ENCODE data around the gene VWA5B2. TPM values are rescaled to one million over a fixed set of nuclear protein-coding genes. Genes with fewer than 3 reads are reported as not detected.
A peak's percentile ranks its signal among the peaks of the same experiment; 100 is the strongest.

Gene VWA5B2
- total and polyA plus RNA-seq, 2 donors (not counting 1 experiment from before 2014, with no cell fraction given), result not detected

- TF ChIP-seq, protein P1, sequence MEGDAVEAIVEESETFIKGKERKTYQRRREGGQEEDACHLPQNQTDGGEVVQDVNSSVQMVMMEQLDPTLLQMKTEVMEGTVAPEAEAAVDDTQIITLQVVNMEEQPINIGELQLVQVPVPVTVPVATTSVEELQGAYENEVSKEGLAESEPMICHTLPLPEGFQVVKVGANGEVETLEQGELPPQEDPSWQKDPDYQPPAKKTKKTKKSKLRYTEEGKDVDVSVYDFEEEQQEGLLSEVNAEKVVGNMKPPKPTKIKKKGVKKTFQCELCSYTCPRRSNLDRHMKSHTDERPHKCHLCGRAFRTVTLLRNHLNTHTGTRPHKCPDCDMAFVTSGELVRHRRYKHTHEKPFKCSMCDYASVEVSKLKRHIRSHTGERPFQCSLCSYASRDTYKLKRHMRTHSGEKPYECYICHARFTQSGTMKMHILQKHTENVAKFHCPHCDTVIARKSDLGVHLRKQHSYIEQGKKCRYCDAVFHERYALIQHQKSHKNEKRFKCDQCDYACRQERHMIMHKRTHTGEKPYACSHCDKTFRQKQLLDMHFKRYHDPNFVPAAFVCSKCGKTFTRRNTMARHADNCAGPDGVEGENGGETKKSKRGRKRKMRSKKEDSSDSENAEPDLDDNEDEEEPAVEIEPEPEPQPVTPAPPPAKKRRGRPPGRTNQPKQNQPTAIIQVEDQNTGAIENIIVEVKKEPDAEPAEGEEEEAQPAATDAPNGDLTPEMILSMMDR (conservative IDR thresholded peaks at IDR 0.05 in 1 of 2, IDR thresholded peaks at IDR 0.05 in 1 of 2; ENCODE audit: low read depth in 1 of 2, low read length in 2 of 2), result no peak
- no peak for TF ChIP-seq EZH2 (IDR thresholded peaks at IDR 0.05; ENCODE audit: low read length, missing control alignments)
- Histone ChIP-seq H3K27ac (ENCODE audit: insufficient read depth, low read length) (no peak overlapping the region), H3K4me3 (replicated peaks in 1 of 4; ENCODE audit: control extremely low read depth in 1 of 4, insufficient read depth in 1 of 4, low read depth in 3 of 4, low read length in 4 of 4) (no peak overlapping the region), H3K4me1 (ENCODE audit: control insufficient read depth, extremely low read depth, insufficient read depth, low read length) (peaks cover under 1% of the 10 kb centered on the region), H3K79me2 (ENCODE audit: control insufficient read depth, insufficient read depth, low read length) (no peaks in the 10 kb centered on the region), H3K9me3 (ENCODE audit: control insufficient read depth, insufficient read depth, low read depth, low read length) (no peaks in the 10 kb centered on the region), H3K36me3 (ENCODE audit: control insufficient read depth, insufficient read depth, low read length) (peaks cover 5% of the 10 kb centered on the region), H3K9ac (ENCODE audit: insufficient read depth, low read length) (no peak overlapping the region), H4K20me1 (ENCODE audit: control insufficient read depth, extremely low read depth, insufficient read depth, low read length) (no peaks in the 10 kb centered on the region), H3K27me3 (ENCODE audit: control insufficient read depth, insufficient read depth, low read length) (no peaks in the 10 kb centered on the region), H3K4me2 (ENCODE audit: extremely low read depth, insufficient read depth, low read length) (no peak overlapping the region), H2AFZ (ENCODE audit: low read length) (no peak overlapping the region)
- DNase-seq (ENCODE audit: low read depth in 2 of 2), result no peak
These were observed 9.8 kb downstream of the VWA5B2 start for GRCh38 chr3:184239221-184239620.

GRCh38 chr3:184239708-184240107 is 10.3 kb downstream of the VWA5B2 start:
- H2AFZ ChIP-seq (ENCODE audit: low read length), result no peak overlapping the region
- no peak for DNase-seq (ENCODE audit: low read depth in 2 of 2)
- no peaks in the 10 kb centered on the region for H3K9me3 ChIP-seq (ENCODE audit: control insufficient read depth, insufficient read depth, low read depth, low read length)
- H3K79me2 ChIP-seq (ENCODE audit: control insufficient read depth, insufficient read depth, low read length), result no peaks in the 10 kb centered on the region
- TF ChIP-seq EZH2 (IDR thresholded peaks at IDR 0.05; ENCODE audit: low read length, missing control alignments), result no peak
- TF ChIP-seq, protein P1 (conservative IDR thresholded peaks at IDR 0.05 in 1 of 2, IDR thresholded peaks at IDR 0.05 in 1 of 2; ENCODE audit: low read depth in 1 of 2, low read length in 2 of 2), result no peak
- H3K27ac ChIP-seq (ENCODE audit: insufficient read depth, low read length), result no peak overlapping the region
- peaks cover 7% of the 10 kb centered on the region for H3K36me3 ChIP-seq (ENCODE audit: control insufficient read depth, insufficient read depth, low read length)
- H3K27me3 ChIP-seq (ENCODE audit: control insufficient read depth, insufficient read depth, low read length), result no peaks in the 10 kb centered on the region
- H3K4me2 ChIP-seq (ENCODE audit: extremely low read depth, insufficient read depth, low read length), result no peak overlapping the region
- no peak overlapping the region for H3K4me3 ChIP-seq (replicated peaks in 1 of 4; ENCODE audit: control extremely low read depth in 1 of 4, insufficient read depth in 1 of 4, low read depth in 3 of 4, low read length in 4 of 4)
- no peak overlapping the region for H3K9ac ChIP-seq (ENCODE audit: insufficient read depth, low read length)
- no peaks in the 10 kb centered on the region for H4K20me1 ChIP-seq (ENCODE audit: control insufficient read depth, extremely low read depth, insufficient read depth, low read length)
- no peaks in the 10 kb centered on the region for H3K4me1 ChIP-seq (ENCODE audit: control insufficient read depth, extremely low read depth, insufficient read depth, low read length)

GRCh38 chr3:184240384-184241140 is 11.2 kb downstream of the VWA5B2 start:
- Histone ChIP-seq H3K79me2 (ENCODE audit: control insufficient read depth, insufficient read depth, low read length) (no peaks in the 10 kb centered on the region), H3K9me3 (ENCODE audit: control insufficient read depth, insufficient read depth, low read depth, low read length) (no peaks in the 10 kb centered on the region), H3K36me3 (ENCODE audit: control insufficient read depth, insufficient read depth, low read length) (peaks cover 11% of the 10 kb centered on the region), H3K27ac (ENCODE audit: insufficient read depth, low read length) (no peak overlapping the region), H4K20me1 (ENCODE audit: control insufficient read depth, extremely low read depth, insufficient read depth, low read length) (no peaks in the 10 kb centered on the region), H3K4me1 (ENCODE audit: control insufficient read depth, extremely low read depth, insufficient read depth, low read length) (no peaks in the 10 kb centered on the region), H2AFZ (ENCODE audit: low read length) (no peak overlapping the region), H3K27me3 (ENCODE audit: control insufficient read depth, insufficient read depth, low read length) (no peaks in the 10 kb centered on the region), H3K4me3 (replicated peaks in 1 of 4; ENCODE audit: control extremely low read depth in 1 of 4, insufficient read depth in 1 of 4, low read depth in 3 of 4, low read length in 4 of 4) (no peak overlapping the region), H3K4me2 (ENCODE audit: extremely low read depth, insufficient read depth, low read length) (no peak overlapping the region), H3K9ac (ENCODE audit: insufficient read depth, low read length) (no peak overlapping the region)
- peak; percentile 33 to 35 for DNase-seq (ENCODE audit: low read depth in 2 of 2)
- no peak for TF ChIP-seq EZH2 (IDR thresholded peaks at IDR 0.05; ENCODE audit: low read length, missing control alignments)
- TF ChIP-seq, protein P1 (conservative IDR thresholded peaks at IDR 0.05 in 1 of 2, IDR thresholded peaks at IDR 0.05 in 1 of 2; ENCODE audit: low read depth in 1 of 2, low read length in 2 of 2), result no peak
